GM06990 (cell line): ENCODE measurements around the gene LAIR1.

Experiments
- DNase-seq: peaks from one replicate; pipeline ENCODE4 v3.0.0-alpha.2; 2011; ENCODE audit not compliant: insufficient read length; ENCODE audit errors: extremely low read depth
- H3K27me3 ChIP-seq: replicated peaks from 2 replicates; pipeline ENCODE4 v1.6.0; 2011; ENCODE audit warnings: low read length; ENCODE audit not compliant: control insufficient read depth, insufficient read depth
- H3K36me3 ChIP-seq: 2 replicates; pipeline ENCODE4 v1.5.1; 2011; ENCODE audit warnings: low read length; ENCODE audit not compliant: control insufficient read depth, insufficient read depth
- H3K4me3 ChIP-seq: replicated peaks from 2 replicates; pipeline ENCODE4 v1.5.1; 2011; ENCODE audit warnings: low read depth, mild to moderate bottlenecking, control low read depth, low read length
- CTCF ChIP-seq: IDR thresholded peaks from 2 replicates; pipeline ENCODE4 v1.5.1; 2011; ENCODE audit warnings: low read length, control low read depth, mild to moderate bottlenecking, inconsistent platforms; ENCODE audit not compliant: insufficient read depth, poor library complexity, severe bottlenecking

Gene LAIR1

GRCh38 chr19:54352546-54352945 is 12.2 kb downstream of the LAIR1 start:
- Histone ChIP-seq H3K27me3 (no peaks in the 10 kb centered on the region), H3K36me3 (no peaks in the 10 kb centered on the region), H3K4me3 (no peak overlapping the region)
- TF ChIP-seq CTCF = no peak
- no peak for DNase-seq

- Histone ChIP-seq H3K36me3 (no peaks in the 10 kb centered on the region), H3K4me3 (no peak overlapping the region), H3K27me3 (no peaks in the 10 kb centered on the region)
- peak; percentile 9 for TF ChIP-seq CTCF
- DNase-seq = no peak
Measured at GRCh38 chr19:54352041-54352440, 12.7 kb downstream of the LAIR1 start.

- H3K27me3 ChIP-seq = no peaks in the 10 kb centered on the region
- H3K36me3 ChIP-seq = no peaks in the 10 kb centered on the region
- no peak overlapping the region for H3K4me3 ChIP-seq
- TF ChIP-seq CTCF = no peak
- DNase-seq = no peak
Measured at GRCh38 chr19:54351474-54351873, 13.3 kb downstream of the LAIR1 start.

- DNase-seq = peak; percentile 60
- no peaks in the 10 kb centered on the region for H3K36me3 ChIP-seq
- no peak for TF ChIP-seq CTCF
- no peak overlapping the region for H3K4me3 ChIP-seq
- H3K27me3 ChIP-seq = no peaks in the 10 kb centered on the region
Measured at GRCh38 chr19:54345938-54346386, 18.8 kb downstream of the LAIR1 start.

GRCh38 chr19:54343868-54344267 is 20.9 kb downstream of the LAIR1 start:
- no peaks in the 10 kb centered on the region for H3K36me3 ChIP-seq
- DNase-seq = no peak
- no peaks in the 10 kb centered on the region; the same call in none of the 2 replicates for H3K27me3 ChIP-seq
- no peak overlapping the region for H3K4me3 ChIP-seq
- no peak for TF ChIP-seq CTCF

GRCh38 chr19:54341295-54341694 is 23.4 kb downstream of the LAIR1 start:
- Histone ChIP-seq H3K27me3 (no peaks in the 10 kb centered on the region; the same call in none of the 2 replicates), H3K36me3 (no peaks in the 10 kb centered on the region), H3K4me3 (no peak overlapping the region)
- DNase-seq = no peak
- no peak for TF ChIP-seq CTCF
